SKM-1 treated with dmso at 0.1 percent for 144 hours (cell line): ENCODE results near the gene DZIP1.
"Not testable (repeated sequence)": the region's sequence is repeated elsewhere in the genome, so short reads cannot be mapped to it uniquely, and the experiment has no call there.

ENCODE experiments used
- DNase-seq: peaks from one replicate; lab custom pipeline; 2025; ENCODE audit not compliant: unreplicated experiment; lab: John Stamatoyannopoulos, UW

The DZIP1 gene, protein sequence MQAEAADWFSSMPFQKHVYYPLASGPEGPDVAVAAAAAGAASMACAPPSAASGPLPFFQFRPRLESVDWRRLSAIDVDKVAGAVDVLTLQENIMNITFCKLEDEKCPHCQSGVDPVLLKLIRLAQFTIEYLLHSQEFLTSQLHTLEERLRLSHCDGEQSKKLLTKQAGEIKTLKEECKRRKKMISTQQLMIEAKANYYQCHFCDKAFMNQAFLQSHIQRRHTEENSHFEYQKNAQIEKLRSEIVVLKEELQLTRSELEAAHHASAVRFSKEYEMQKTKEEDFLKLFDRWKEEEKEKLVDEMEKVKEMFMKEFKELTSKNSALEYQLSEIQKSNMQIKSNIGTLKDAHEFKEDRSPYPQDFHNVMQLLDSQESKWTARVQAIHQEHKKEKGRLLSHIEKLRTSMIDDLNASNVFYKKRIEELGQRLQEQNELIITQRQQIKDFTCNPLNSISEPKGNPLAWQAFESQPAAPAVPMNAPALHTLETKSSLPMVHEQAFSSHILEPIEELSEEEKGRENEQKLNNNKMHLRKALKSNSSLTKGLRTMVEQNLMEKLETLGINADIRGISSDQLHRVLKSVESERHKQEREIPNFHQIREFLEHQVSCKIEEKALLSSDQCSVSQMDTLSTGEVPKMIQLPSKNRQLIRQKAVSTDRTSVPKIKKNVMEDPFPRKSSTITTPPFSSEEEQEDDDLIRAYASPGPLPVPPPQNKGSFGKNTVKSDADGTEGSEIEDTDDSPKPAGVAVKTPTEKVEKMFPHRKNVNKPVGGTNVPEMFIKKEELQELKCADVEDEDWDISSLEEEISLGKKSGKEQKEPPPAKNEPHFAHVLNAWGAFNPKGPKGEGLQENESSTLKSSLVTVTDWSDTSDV

DNA sequence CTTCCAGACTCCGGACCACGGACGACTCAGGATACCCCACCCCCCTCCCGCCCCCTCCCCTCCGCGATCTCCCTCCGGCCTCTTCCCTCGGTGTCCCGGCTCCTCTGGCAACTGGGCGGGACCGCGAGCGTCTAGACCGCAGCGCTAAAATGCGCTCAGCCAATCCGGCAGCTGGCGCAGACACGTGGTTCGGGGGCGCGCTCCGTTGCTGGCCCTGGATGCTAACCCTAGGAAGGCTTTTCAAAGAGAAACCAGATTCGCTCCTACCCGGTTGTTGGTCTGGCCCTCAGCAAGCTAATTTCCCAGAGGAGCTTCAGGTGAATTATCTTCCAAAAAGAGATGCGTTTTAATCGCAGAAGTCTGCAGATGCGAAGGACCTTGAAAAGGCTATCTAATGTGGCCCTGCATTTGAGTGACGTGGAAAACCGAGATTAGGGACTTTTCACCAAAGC, at the start of gene DZIP1:
Gene DZIP1 (minus strand): TSS at position 106 of the 452 bp plus-strand sequence. CDS start 2,677 bp downstream, outside the sequence.
- DNase-seq, result peak; percentile 62

DNA sequence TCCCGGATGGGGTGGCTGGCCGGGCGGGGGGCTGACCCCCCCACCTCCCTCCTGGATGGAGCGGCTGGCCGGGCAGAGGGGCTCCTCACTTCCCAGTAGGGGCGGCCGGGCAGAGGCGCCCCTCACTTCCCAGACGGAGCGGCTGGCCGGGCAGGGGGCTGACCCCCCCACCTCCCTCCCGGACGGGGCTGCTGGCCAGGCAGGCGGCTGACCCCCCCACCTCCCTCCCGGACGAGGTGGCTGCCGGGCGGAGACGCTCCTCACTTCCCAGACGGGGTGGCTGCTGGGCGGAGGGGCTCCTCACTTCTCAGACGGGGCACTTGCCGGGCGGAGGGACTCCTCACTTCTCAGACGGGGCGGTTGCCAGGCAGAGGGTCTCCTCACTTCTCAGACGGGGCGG, 46.5 kb upstream of the DZIP1 start:
- DNase-seq, result not testable (repeated sequence)

DNA sequence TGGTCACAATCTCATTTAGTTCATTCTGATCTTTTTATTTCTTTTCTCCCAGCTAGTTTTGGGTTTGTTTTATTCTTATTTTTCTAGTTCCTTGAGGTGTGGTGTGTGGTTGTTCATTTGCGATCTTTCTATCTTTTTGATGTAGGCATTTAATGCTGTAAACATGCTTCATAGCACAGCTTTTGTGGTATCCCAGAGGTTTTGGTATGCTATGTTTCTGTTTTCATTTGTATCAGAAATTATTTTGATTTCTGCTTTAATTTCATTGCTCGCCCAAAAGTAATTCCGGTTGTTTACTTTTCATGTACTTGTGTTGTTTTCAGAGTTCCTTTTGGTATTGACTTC, 45.0 kb upstream of the DZIP1 start:
- no peak for DNase-seq

DNA sequence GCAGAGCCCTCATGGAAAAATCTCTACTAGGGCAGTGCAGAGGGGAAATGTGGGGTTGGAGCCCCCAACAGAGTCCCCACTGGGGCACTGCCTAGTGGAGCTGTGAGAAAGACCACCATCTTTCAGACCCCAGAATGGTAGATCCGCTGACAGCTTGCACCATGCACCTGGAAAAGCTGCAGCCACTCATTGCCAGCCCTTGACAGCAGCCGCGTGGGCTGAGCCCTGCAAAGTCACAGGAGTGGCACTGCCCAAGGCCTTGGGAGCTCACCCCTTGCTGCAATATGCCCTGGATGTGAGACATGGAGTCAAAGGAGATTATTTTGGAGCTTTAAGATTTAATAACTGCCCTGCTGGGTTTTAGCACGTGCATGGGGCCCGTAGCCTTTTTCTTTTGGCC, 40.5 kb upstream of the DZIP1 start:
- not testable (repeated sequence) for DNase-seq

DNA sequence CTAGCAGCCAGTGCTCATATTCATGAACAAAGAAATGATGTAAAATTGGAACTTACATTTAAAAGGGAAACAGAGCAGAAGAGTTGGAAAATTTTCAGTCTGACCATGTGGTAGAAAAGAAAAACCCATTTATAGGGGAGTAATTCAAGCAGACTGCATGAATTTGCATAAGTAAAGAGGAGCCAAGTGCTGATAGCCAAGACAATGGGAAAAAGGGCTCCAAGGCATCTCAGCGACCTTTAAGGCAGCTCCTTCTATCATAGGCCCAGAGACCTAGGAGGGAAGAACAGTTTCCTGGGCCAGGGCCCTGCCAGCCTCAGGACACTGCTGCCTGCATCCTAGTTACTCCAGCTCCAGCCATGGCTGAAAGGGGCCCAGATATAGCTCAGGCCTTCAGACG, 39.9 kb upstream of the DZIP1 start:
- DNase-seq, result no peak

DNA sequence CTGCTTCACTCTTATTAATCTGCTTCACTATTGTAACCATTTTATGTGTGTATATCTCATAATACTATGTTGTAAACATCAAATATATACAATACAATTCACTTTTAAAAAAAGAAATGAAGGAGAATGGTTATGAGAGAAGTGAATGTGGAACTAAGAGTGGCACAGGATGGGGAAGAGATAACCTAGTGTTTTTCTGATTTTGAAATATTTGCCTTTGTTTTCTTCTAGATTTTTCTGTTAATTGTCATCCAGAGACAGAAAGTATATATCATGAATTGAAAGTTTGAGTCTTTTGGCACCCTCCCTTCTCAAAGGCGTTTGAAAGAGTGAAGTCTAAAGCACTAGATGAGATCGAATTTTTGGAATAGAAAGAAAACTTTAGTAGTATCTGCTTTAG, 35.2 kb upstream of the DZIP1 start:
- DNase-seq, result no peak

DNA sequence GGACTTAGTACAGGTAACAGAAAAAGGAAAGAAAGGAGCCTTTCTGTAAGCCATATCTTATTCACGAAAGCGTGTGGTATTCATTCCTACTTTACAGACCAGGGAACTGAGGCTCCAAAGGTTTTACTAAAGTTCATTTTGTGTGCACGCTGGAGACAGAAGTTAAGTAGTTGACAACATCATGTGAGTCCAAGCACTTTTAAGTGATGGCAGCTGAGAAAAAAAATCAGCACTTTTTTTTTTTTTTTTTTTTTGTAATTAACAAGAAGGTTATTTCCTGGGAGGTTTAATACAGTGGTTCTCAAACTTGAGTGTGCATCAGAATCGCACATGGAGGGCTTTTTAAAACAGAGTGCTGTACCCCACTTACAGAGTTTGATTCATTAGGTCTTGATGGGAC, 34.5 kb upstream of the DZIP1 start:
- no peak for DNase-seq

DNA sequence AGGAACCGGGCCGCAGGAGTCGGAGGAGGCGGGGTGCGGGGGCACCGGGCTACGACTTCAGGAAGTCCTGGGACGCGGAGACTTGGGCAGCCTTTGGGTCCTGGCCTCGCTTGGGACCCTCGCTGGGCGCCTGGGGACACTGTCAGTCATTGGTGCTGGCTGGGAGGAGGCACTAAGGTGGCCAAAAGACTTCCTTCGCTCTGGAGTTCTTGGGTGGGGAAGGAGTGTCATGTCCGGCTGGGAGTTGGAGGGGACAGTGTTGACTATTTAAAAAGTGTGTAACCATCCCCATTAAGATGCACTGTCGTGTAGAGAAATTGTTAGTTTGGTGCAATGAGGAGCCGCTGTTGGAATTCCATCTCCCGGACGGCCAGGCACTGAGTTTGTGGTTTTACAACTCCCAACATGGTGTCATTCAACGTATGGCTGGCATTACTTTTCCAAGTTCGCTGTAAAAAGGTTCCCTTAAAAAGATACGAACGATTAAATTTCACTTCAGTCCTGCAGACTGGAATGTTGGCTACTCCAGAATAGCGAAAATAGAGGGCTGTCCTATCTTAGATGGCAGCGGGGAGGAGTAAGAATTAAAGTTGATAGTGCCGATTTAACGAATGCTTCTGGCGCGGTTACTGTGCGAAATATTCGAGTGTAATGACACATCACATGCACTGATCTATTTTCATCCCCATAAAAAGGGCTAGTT, 33.2 kb upstream of the DZIP1 start:
- no peak for DNase-seq

DNA sequence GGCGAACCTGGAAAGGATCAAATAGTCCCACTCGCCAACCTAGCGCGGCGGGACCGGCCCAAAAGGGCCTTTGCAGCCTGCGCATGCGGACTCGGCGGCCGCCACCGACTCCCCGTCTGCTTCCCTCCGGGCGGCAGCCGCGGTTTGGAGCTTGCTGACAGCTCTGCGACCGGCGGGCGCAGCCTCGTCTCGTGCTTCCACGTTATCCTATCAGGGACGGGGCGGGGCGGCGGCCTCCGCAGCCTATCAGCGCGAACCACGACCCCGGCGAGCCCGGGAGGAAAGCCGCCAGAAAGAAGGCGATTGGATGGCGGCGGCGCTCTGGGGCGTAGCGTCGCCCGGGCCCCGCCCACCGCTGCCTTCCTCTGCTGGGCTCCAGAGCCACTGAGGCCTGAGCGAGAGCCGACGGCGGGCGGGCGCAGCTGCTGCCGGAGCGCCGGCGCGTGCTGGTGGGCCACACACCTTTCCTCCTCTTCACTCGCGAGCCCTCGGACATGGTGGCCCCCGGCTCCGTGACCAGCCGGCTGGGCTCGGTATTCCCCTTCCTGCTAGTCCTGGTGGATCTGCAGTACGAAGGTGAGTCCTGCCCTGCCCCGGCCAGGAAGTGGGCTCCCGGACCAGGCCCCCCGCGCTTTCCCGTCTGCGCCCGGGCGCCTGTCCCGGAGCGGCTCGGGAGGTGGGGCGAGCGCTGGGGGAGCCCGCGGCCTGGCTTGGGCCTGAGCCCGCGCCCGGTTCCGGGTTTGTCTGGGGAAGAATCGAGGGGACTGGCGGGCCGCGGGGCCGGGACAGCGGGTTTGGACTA, 32.5 kb upstream of the DZIP1 start, which contains the start of gene DNAJC3:
Gene DNAJC3 (plus strand): TSS at position 378 of the 802 bp plus-strand sequence. CDS start 117 bp downstream, at position 495.
- DNase-seq, result peak; percentile 97

DNA sequence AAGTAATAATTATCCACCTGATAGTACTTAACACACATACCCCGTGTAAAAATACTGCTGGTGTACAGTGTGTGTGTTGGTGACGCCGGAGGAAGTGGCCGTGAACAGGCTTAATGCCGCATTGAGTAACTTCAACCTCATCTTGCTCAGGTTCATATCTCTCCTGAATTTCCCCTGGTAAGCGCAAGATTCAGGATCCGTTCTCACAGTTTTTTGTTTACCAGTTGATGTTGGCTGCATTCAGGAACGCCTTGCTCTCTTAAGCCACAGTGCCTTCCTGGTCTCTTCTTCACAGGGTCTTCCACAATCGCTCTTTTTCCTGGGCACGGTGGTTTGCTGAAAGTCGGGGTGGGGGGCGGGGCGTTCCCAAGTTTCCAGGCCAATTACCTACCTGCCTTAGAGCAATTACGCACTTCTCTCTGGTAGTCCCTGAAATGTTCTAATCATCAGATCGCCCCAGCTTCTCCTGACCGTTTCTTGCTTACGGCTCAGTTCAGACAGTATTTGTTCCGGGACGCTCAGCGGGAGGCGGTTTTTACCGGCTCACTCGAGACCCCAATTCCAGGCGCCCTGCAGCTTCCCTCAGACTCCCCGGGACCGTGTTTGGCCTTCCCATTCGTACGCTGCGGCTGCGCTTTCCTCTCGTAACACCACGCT, 31.7 kb upstream of the DZIP1 start:
- peak; percentile 56 for DNase-seq

DNA sequence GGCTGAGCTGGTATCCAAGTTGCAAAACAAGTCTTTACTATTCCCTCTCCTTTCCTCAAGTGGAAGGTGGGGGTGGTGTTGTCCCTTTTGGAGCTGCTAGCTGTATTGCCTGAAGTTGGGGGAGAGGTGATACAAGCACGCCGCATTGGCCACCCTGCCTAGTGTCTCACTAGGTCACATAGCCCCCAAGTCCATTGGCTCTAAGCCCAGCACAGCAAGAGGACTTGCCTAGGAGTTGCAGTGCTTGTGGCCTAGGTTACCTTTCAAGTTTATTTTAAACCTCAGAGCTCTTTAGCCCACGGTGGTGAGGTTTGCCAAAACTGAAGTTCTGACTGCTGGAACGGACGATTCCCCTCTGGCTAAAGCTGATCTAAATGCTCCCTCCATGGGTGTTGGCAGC, 27.1 kb upstream of the DZIP1 start:
- DNase-seq, result no peak

DNA sequence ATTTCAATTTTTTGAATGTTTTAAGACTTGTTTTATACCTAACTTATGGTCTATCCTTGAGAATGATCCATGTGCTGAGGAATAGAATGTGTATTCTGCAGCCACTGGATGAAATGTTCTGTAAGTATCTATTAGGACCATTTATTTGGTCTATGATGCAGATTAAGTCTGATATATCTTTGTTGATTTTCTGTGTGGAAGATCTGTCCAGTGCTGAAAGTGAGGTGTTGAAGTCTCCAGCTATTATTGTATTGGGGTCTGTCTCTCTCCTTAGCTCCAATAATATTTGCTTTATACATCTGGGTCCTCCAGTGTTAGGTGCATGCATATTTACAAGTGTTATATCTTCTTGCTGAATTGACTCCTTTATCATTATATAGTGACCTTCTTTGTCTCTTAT, 22.7 kb upstream of the DZIP1 start:
- DNase-seq, result not testable (repeated sequence)

DNA sequence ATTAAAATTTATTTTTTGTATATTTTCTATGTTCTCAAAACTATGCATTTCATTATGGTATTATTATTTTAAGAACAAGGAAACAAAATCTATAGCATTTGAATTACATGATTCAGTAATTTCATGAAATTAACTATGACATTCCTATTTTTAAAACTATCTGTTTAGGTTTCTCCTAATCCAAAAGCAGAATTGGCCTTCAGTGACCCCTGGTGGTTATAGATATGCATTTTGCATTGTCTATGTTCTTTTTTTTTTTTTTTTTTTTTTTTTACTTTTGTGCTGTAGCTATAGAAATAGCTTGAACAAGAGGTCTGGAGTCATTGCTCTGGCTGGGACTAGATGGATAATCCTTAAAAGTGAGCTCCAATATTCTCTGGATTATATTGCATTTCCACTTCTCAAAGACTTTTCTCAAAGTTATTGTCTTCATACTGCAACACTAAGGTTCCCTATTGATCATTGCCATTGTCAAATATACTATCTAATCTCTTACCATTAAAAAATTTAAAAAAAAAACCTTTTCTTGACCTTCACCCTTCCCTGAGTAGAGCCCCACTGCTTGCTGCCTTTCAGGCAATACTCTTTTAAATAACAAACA, 16.6 kb upstream of the DZIP1 start:
- peak; percentile 16 for DNase-seq

DNA sequence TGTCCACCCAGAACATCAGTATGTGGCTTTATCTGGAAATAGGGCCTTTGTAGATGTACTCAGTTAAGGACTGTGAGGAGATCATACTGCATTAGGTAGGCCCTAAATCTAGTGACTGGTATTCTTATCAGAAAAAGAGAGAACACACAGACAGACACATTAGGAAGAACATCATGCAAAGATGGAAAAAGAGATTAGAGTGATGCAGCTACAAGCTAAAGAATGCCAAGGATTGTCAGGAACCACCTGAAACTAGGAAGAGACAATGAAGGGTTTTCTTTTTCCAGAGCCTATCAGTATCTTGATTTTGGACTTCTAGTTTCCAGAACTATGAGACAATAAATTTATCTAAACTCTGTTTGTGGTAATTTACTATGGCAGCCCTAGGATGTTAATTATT, 15.0 kb upstream of the DZIP1 start:
- no peak for DNase-seq

DNA sequence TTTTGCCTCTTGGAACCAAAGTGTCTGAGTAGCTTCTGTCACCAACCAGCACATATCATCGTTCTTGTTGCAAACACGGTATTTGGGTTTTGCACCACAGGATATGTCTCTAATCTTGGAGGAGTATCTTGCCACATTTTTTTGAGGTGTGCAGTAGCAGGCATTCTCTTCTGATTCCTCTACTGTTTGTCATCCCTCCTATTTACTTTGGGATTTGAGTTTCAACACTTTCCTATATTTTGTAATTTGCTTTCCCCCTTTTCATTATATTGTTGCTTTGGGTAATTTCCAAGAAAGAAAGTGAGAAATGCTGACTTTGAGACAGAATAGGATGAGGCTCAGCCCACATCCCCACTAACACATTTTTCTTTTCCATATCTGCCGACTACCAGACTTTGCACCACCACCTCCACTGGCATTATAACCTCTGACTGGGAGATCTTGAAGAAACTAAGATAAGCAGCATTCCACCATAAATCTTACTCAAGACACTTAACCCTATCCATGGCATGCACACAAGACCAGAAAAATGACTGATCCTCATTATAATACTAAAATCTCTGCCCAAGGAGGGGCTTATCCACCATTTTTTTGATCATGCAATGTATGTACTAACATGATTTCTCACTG, 12.0 kb upstream of the DZIP1 start:
- DNase-seq, result no peak

DNA sequence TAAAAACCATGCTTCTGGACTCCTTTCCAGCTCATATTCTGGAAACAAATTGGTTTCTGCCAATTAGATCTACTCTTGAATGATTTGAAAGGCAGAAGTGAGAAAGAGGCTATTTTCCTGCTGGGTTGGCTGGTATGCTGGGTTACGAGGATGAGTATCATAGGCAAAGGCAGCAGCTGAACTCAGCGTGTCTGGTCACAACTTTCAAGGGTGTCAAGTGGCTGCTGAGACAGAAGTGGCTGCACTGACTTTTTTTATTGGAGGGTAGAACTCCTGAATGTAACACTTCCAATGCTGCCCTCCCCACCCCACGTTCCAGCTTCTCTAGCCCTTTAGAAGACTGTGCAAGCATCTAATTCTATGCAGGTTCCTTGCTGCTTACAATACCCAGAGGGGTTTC, 8.3 kb upstream of the DZIP1 start:
- no peak for DNase-seq

DNA sequence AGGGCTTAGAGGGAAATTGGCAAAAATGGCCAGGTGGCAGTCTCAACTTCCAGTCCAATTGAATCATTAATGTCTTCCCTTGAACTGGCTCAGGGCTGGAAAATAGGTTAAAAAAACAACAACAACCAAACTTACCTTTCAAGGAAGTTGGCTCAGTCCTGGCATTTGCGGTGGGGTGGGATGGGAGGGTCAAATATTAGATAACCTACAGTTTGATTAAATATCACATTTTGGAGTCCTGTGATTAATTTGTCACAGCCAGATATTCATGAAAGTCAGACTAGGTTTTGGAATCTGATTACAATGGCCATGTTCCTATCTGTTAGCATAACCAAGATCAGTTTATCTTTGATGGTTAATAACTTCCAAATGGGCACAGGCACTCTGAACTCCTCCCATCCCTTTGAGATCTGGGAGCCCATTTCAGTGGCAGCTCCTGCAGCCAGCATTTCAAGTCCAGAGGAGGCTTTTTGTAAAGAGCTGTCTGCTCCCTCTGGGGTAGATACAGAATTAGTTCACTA, 7.8 kb upstream of the DZIP1 start:
- DNase-seq, result no peak

DNA sequence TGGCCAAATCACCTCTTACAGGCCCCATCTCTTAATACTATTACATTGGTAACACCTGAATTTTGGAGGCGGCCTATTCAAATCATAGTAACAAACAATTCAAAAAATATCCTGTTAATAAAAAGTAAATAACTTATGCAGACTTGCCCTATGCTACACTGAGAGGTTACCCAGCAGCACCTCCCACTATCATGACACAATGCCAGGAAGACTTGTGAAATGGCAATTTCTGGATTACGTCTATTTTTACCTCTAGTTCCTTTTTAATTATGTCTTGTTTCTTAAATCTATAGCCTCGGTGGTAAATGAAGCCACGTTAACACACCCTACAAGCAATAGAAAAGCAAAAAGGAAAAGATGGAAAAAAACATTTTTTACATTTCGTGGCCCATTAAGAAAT, 6.2 kb upstream of the DZIP1 start:
- peak; percentile 36 for DNase-seq

DNA sequence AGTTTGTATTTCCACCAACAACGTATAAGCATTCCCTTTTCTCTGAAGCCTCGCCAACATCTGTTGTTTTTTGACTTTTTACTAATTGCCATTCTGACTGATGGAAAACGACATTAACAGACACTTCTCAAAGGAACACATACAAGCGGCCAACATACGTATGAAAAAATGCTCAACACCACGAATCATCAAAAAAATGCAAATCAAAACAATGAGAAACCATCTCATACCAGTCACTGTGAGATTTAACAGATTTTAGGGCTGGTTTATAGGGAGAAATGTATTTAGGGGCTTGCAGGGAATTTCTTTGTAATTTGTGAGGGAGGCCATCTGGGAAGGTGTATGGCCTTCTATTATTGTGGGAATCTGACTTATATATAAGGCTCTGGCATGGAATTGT, 2.8 kb upstream of the DZIP1 start:
- no peak for DNase-seq
